ENCODE measurements around the gene MCM7. TPM values are rescaled to one million over a fixed set of nuclear protein-coding genes. Genes with fewer than 3 reads are reported as not detected.
A peak's percentile ranks its signal among the peaks of the same experiment; 100 is the strongest.

Gene MCM7
- total RNA-seq, 1 donor from 2014 or later, result 212 TPM

GRCh38 chr7:100095704-100096103, 5.5 kb downstream of the MCM7 start:
- no peak for TF ChIP-seq CTCF (IDR thresholded peaks at IDR 0.05; ENCODE audit: unreplicated experiment)
- peaks cover 24% of the 10 kb centered on the region for H3K4me1 Mint-ChIP-seq (ENCODE audit: low read depth)
- H3K27me3 Mint-ChIP-seq, result no peaks in the 10 kb centered on the region
- no peak overlapping the region for H3K27ac Mint-ChIP-seq
- H3K4me3 Mint-ChIP-seq (ENCODE audit: low read depth), result no peak overlapping the region
- peaks cover 58% of the 10 kb centered on the region for H3K36me3 Mint-ChIP-seq (ENCODE audit: insufficient read depth)
- H3K9me3 Mint-ChIP-seq (ENCODE audit: low read depth), result no peaks in the 10 kb centered on the region
- no peak for DNase-seq (ENCODE audit: low spot score, unreplicated experiment)

GRCh38 chr7:100095289-100095688, 5.9 kb downstream of the MCM7 start:
- no peak for TF ChIP-seq CTCF (IDR thresholded peaks at IDR 0.05; ENCODE audit: unreplicated experiment)
- Mint-ChIP-seq H3K9me3 (ENCODE audit: low read depth) (no peaks in the 10 kb centered on the region), H3K27ac (no peak overlapping the region), H3K27me3 (no peaks in the 10 kb centered on the region), H3K4me3 (ENCODE audit: low read depth) (no peak overlapping the region), H3K36me3 (ENCODE audit: insufficient read depth) (peaks cover 58% of the 10 kb centered on the region), H3K4me1 (ENCODE audit: low read depth) (peaks cover 24% of the 10 kb centered on the region)
- DNase-seq (ENCODE audit: low spot score, unreplicated experiment), result no peak

DNA sequence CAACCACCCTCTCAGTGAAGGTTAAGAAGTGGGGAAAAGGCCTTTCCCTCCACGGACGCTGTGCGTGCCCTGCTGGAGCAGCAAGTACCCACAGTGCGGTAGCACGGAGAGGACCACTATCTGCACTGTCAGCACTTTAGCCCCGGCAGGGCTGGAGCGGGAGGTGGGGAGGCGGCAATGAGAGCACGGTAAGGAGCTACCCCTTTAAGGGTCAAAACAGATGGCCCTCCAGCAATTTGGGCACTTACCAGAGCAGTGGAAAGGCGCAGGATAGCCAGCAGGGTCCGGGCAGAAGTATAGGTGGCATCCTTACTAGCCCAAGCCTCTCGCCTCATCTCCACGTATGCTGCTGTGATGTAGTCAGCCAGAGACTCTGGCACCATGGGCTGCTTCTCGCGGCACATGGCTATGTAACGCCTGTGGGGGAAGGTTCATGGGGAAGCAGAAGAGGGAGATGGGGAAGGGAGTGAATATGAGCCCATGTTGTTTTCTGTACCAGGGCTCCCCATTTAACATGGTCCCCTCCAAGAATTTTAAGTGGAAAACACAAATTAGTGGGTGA, 7.2 kb downstream of the MCM7 start:
- H3K4me1 Mint-ChIP-seq (ENCODE audit: low read depth), result peaks cover 19% of the 10 kb centered on the region
- TF ChIP-seq CTCF (IDR thresholded peaks at IDR 0.05; ENCODE audit: unreplicated experiment), result no peak
- H3K27ac Mint-ChIP-seq, result peak overlapping the region; percentile 59
- H3K27me3 Mint-ChIP-seq, result no peaks in the 10 kb centered on the region
- H3K36me3 Mint-ChIP-seq (ENCODE audit: insufficient read depth), result peaks cover 49% of the 10 kb centered on the region
- H3K9me3 Mint-ChIP-seq (ENCODE audit: low read depth), result no peaks in the 10 kb centered on the region
- DNase-seq (ENCODE audit: low spot score, unreplicated experiment), result no peak
- H3K4me3 Mint-ChIP-seq (ENCODE audit: low read depth), result no peak overlapping the region

GRCh38 chr7:100093498-100093897, 7.7 kb downstream of the MCM7 start:
- Mint-ChIP-seq H3K4me1 (ENCODE audit: low read depth) (peaks cover 15% of the 10 kb centered on the region), H3K9me3 (ENCODE audit: low read depth) (no peaks in the 10 kb centered on the region), H3K27ac (peak overlapping the region; percentile 26), H3K36me3 (ENCODE audit: insufficient read depth) (peaks cover 44% of the 10 kb centered on the region), H3K27me3 (no peaks in the 10 kb centered on the region), H3K4me3 (ENCODE audit: low read depth) (no peak overlapping the region)
- no peak for DNase-seq (ENCODE audit: low spot score, unreplicated experiment)
- no peak for TF ChIP-seq CTCF (IDR thresholded peaks at IDR 0.05; ENCODE audit: unreplicated experiment)

GRCh38 chr7:100093054-100093453, 8.1 kb downstream of the MCM7 start:
- no peak for TF ChIP-seq CTCF (IDR thresholded peaks at IDR 0.05; ENCODE audit: unreplicated experiment)
- H3K4me1 Mint-ChIP-seq (ENCODE audit: low read depth), result peaks cover 13% of the 10 kb centered on the region
- H3K36me3 Mint-ChIP-seq (ENCODE audit: insufficient read depth), result peaks cover 41% of the 10 kb centered on the region
- H3K27ac Mint-ChIP-seq, result peak overlapping the region; percentile 84
- H3K9me3 Mint-ChIP-seq (ENCODE audit: low read depth), result no peaks in the 10 kb centered on the region
- H3K27me3 Mint-ChIP-seq, result no peaks in the 10 kb centered on the region
- H3K4me3 Mint-ChIP-seq (ENCODE audit: low read depth), result no peak overlapping the region
- no peak for DNase-seq (ENCODE audit: low spot score, unreplicated experiment)

Data from progenitor cell of endocrine pancreas (in vitro differentiated cells).